Measurements from ENCODE around the gene LAMA5. TPM values are rescaled to one million over a fixed set of nuclear protein-coding genes. Genes with fewer than 3 reads are reported as not detected.

The LAMA5 gene
- polyA plus RNA-seq, 3 donors = 158 to 190 (median 164) TPM

GRCh38 chr20:62350629-62351422 lies 16.3 kb downstream of the LAMA5 start:
- no peak for DNase-seq

DNA sequence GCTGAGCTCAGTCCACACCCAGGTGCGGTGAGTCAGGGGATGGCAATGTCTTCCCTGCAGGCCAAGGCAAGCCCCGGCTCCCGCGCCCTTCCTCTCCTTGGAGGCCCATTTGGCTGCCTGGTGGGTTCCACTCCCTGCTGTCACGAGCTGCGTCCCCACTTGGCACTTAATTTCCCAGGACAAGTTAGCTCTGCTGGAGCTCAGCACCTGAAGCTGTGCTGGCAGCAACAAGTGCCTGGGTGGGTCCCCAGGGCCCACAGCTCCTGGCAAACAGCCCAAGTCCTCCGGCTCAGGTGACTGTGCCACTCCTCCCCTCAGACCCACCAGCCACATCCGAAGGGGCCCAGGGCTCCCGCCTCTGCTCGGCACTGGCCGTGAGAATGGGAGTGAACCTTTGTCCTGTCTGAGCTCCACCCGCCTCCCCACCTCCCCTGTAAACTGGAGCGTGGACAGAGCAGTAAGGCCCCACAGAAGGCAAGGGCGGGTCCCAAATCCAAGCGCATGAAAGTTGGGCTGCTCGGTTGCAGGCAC lies 16.9 kb downstream of the LAMA5 start:
- no peak for DNase-seq

GRCh38 chr20:62349556-62350097 lies 17.5 kb downstream of the LAMA5 start:
- DNase-seq = no peak

DNA sequence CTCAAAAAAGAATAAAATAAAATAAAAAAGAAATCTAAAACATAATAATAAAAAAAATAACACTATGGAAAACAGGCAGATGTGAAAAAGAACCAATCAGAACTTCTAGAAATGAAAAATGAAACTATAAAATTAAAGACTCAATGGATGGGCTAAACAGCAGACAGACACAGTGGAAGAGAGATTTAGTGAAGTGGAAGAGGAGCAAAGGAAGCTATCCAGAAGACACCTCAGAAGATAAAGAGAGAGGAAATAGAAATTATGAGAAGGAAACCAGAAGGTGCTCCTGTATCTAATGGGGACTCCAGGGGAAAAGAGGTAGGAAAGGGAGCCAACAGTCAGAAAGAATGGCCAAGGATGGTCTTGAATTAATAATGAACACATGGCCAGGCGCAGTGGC lies 18.5 kb downstream of the LAMA5 start:
- no peak for DNase-seq

DNA sequence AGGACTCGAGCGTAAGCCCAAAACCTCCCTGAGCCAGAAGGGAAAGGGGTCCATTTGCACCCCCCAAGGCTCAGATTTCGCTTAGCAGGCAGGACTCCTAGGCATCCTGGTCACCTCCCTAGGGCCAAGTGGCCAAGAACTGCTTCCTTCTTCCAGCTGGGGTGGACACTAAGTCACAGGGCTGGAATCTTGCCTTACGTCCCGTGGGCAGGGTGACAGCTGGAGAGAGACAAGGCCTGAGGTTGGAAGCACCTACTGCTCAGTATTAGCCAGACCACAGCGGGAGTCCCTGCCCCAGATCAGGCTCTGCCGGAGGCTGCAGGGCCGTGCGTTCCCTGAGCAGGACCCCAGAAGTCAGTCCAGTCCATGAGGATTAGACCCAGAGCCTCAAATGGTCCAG lies 19.7 kb downstream of the LAMA5 start:
- no peak for DNase-seq

DNA sequence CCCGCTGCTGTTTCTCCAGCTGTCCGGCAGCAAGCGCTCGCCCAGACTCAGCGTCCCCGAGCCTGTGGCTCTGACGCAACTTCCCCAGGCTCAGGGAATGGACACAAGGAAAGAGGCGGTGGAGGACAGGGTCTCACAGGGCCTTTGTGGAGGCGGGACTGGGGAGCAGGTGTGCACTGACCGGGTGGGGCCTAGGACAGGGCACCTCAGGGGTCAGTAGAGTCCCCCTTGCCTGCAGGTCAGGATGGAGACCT lies 20.0 kb downstream of the LAMA5 start:
- DNase-seq = no peak

GRCh38 chr20:62346398-62347150 lies 20.5 kb downstream of the LAMA5 start:
- no peak for DNase-seq

- DNase-seq = no peak
Measured at GRCh38 chr20:62345681-62346370, 21.3 kb downstream of the LAMA5 start.

DNA sequence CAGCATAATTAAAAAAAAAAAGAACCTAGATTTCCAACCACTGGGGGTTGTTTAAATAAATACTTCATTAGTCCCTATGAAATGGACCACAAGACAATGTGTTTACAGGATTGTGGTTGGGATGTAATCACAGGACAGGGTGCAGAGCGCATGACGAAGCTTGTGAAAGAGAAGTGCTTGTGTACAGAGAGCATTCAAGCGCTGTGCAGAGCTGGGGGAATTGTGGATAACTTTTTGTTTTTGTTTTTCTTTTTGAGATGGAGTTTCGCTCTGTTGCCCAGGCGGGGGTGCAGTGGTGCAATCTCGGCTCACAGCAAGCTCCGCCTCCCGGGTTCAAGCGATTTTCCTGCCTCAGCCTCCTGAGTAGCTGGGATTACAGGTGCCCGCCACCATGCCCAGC lies 22.3 kb downstream of the LAMA5 start:
- no peak for DNase-seq

- no peak for DNase-seq
Measured at GRCh38 chr20:62344092-62344491, 23.0 kb downstream of the LAMA5 start.

DNA sequence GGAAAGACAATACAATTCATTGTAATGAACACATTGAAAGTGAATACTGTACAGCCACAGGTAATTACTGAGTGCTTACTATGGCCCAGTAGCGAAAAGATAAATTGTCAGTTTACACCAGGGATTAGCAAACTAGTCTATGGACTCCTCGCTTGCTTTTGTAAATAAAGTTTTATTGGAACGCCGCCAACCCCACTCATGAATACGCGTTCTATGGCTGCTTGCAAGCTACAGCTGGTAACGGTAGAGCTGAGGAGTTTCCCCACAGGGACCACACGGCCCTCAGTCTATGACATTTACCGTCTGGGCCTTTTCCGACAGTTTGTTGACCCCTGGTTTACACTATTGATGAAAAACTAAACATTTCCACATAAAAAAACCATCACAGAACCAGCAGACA lies 24.2 kb downstream of the LAMA5 start:
- DNase-seq = no peak

DNA sequence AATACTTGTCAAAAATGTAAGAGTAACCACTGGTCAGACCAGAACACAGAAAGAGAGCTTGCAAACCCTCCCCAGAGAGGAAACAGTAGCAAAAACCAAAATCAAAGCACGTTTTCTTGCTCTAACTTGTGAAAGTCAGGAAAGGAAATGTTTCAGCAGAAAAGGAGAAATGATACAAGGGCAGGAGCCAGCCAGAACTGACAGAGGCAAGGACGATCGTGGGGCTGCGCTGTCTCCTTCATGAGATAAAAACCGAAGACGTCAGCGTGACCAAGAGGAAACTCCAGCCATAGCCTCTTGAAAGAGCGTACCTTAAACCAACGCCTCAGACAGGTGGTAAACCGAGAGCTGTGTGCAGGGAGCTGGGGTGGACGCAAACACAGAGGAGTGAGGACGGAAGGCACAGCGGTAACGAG lies 27.5 kb downstream of the LAMA5 start:
- DNase-seq = no peak

GRCh38 chr20:62338294-62338620 lies 28.9 kb downstream of the LAMA5 start:
- no peak for DNase-seq

DNA sequence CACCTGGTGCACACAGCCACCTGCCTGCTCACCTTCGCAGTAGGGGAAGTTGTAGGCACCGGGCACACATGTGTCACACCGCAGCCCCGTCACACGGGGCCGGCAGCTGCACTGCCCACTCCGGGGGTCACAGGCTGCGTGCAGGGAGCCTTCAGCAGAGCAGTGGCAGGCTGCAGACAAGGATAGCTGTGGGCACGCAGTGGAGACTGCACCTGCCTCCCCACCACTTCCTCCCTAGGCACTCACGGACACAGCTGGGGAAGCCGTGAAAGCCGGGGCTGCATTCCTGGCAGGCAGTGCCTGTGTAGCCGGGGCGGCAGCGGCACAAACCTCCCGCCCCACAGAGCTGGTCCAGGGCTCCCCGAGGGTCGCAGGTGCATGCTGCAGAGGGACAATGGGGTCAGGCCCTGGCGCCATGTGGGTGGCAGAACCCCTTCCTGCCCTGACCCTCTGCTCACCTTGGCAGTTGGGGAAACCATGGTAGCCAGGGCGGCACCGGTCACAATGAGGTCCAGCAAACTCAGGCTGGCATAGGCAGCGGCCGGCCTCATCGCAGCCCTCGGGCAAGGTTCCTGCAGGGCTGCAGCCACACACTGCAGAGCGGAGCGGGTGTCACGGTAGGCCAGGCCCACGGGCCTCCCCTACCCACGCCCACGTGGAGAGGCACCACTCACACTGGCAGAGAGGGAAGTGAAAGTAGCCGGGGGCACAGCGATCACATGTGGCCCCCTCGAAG lies 29.4 kb downstream of the LAMA5 start:
- DNase-seq = no peak

DNA sequence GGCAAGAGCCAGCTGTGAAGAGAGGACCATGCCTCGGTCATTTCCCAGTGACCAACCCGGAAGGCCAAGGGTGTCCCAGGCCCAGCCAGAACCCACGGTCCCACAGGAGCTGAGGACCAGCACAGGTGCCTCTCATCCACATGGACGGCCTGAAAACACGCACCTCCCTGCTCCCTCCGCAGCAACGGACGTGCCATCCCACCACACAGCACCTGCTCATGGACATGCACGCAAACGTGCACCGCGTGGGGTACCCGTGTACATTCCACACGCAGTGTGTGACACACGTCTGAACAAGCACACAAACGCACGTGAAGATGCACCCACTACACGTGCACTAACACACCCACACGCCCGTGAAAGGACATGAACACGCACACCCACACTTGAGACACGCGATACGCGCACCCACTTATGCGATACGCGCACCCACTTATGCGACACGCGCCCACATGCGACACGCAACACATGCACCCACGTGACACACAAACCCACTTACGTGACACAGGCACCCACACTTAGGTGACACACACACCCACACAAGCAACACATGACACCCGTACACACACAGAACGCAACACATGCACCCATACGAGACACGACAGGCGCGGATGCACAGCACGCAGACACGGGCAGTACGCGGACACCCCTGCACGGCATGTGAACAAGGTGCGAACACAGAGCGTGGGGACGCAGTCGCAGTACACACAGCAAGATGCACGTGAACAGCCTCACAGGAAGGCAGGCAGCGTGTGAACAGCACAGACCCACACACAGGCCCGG lies 30.1 kb downstream of the LAMA5 start:
- DNase-seq = no peak

GRCh38 chr20:62336329-62336728 lies 30.8 kb downstream of the LAMA5 start:
- DNase-seq = no peak

DNA sequence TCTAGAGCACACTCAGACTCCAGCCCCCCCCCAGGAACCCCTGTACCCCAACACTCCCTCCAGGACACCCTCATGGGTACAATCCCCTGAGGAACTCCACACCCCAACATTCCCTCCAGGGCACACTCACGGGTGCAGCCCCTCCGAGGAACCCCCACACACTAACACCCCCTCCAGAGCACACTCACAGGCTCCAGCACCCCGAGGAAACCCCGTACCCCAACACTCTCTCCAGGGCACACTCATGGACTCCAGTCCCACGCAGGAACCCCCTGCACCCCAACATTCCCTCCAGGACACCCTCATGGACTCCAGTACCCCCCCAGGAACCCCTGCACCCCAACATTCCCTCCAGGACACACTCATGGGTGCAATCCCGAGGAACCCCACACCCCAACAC lies 31.6 kb downstream of the LAMA5 start:
- DNase-seq = no peak

GRCh38 chr20:62334881-62335280 lies 32.2 kb downstream of the LAMA5 start:
- DNase-seq = no peak

DNA sequence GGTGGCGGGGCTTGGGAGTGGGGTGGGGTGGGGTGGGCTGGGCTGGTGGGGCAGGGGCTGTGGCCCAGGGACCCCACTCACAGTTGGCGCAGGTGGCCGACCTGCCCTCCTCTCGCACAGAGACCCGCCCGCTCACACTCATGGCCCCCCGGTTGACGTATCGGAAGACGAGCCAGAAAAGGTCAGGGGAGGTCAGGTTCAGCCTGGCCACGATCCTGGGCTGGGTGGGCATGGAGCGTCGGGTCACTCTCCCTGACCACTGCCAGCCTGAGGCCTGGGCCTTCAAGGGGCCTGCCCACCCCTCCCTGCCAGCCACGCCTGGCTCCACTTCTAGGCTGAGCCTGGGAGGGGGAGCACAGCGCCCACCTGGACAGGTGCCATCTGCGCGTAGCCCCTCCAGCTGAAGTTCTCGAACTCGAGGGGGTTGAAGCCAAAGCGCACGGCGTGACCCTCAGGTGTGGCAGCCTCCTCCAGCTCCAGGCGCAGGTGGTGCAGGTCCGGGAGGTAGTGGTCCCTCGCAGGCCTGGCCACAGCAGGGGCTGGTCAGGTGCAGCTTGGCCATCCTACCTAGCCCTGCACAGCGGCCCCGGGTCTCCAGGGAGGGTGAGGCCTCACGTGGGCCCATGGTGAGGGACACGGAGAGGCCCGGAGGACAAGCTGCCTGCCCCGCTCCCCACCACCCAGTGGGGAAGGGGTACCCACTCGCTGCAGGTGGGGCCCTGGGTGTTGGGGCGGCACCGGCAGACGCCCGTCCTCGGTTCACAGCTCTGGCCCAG lies 33.1 kb downstream of the LAMA5 start:
- no peak for DNase-seq

Data from renal pelvis (tissue), 4 donors.